Stimulated activated CD8-positive, alpha-beta memory T cell treated with anti-CD3 and anti-CD28 coated beads, Interleukin-15, amount 100 ng/mL, for 4 hours (primary cell): ENCODE measurements around the gene TMOD4.

Experiments
- DNase-seq, 2 donors: peaks; one replicate each; pipeline ENCODE4 v3.0.0-alpha.2; 2020; ENCODE audit warnings: low read depth in 2 of 2

TMOD4 gene

DNA sequence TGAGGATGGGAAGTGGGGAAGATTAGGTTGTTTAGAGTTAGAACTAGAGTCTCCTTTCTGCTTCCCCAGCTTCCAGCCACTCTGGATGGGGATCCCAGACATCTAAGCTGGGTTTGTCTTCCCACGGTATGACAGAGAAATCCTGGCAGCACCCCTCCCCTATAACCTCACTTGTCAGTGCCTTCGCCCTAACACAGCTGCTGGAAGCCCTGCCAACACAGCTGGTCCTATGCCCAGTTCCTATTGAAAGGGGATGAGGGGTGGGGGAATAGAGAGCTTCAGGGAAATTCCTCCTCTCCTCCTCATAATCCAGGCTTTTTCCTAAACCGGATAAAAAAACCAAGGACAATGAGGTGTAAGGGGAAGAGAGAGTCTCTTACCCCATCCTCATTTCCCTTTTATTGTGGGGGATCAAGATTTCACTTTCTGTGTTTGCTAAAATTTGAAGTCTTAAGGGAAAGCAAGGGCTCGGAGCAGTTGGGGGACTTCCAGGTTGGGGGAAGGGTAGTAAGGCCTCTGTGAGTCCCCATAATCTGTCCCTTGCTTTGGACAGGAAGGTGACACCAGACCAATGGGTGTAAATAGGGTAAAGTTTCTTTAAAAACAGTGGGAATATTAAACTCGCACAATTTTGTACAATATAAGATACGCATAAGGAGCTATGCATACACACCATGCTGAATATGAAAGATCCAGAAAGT is 590 bp downstream of the TMOD4 start:
- no peak for DNase-seq

GRCh38 chr1:151171190-151171589 is 4.6 kb downstream of the TMOD4 start:
- no peak for DNase-seq

- no peak for DNase-seq
Measured at GRCh38 chr1:151167116-151167515, 8.7 kb downstream of the TMOD4 start.

DNA sequence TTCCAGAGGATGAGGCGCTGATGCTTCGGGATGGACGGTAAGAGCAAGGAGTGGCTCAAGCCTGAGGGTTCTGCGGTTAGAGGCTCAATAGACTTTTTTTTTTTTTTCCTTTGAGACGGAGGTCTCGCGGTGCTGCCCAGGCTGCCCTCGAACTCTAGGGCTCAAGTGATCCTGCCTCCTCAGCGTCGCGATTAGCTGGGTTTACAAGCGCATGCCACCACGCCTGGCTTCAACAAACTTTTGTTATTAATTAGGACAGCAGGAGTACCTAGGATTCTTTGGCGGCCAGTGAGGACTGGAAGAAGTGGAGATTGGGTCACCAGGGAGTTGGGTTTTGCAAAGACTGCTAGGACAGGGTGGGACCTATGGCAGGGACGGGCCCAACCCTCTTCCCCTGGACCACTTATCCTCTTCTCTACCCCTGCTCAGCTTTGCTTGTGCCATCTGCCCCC is 9.2 kb downstream of the TMOD4 start:
- no peak for DNase-seq

DNA sequence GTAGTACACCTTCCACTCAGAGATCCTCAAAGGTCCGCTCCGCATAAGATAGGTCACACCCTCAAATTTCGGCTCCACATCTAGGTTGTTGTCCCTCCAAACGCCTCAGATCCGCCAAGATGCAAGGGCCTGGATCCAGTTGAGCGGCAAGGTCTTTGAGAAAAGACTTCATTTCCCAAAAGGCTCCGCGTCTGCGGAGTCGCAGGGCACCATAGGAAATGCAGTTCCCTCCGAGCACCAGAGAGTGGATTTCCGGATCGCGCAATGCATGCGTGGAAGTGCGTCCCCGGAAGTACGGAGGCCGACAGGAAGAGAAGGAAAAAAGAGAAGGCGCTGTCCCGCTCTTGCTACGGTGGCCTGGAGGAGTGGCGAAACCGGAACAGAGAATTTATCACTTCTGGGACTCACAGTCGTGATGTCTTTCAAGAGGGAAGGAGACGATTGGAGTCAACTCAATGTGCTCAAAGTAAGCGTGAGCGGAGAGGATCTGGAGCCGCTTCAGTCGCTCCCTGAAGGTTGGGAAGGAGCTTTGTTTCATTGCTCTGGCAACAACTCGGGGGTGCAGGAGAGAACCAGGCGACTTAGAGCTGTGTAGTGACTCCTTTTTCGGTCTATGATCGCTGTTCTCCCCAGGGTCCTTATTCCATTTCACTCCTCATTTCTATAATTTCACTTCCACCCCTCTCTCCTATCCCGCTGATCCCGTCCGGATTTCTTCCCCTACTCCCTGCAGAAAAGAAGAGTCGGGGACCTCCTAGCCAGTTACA is 9.9 kb downstream of the TMOD4 start, which contains the start of the genes LYSMD1 and SCNM1:
Gene LYSMD1, minus strand, starts transcription at position 165 of the 767 bp plus-strand sequence. CDS start 644 bp downstream, outside the sequence.
Gene SCNM1, plus strand, starts transcription at position 407 of the 767 bp plus-strand sequence. Its CDS starts 9 bp downstream, at position 416.
- DNase-seq = peak; percentile 86 to 93

DNA sequence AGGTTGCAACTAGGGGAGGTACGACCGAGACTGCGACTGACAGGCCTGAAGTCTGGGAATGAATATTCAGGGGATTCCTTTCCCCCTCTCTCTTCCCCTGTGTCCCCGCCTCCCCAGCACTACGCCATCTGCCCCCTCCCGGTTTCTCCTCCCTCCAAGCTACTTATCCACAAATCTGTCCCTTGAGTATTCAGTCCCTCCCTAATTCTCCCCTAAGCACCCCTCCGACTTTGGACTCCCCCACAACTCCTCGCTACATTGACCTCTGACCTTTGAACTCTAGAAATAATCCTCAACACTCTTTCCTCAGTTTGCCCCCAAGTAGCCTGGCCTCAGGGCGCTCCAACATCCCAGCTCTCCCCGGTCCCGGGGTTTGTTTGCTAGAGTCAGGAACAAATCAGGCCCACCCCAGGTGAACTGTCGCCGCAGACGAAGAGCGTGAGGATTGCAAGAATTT is 10.5 kb downstream of the TMOD4 start:
- no peak for DNase-seq

- no peak for DNase-seq
Measured at GRCh38 chr1:151164732-151165280, 11.0 kb downstream of the TMOD4 start.

GRCh38 chr1:151159373-151159772 is 16.4 kb downstream of the TMOD4 start:
- no peak for DNase-seq

- no peak for DNase-seq
Measured at GRCh38 chr1:151158751-151159251, 17.0 kb downstream of the TMOD4 start.

DNA sequence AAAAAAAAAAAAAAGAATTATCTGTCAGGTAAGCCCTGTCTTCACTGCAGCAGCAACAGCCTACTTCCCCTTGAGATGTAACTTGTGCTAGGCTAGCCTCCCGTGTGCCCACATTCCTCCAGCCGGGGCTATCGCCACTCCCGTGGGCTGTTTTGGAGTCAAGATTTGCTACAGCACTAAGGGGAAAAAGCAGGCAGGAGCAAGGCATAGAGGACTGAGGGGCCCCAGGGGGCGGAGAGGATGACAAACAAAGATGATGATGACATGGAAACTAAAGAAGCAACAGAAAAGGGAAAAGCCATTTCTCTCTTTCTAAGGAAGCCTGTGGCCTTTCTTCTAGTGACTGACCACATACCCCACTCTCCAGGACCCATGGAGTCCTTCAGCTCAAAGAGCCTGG is 17.5 kb downstream of the TMOD4 start:
- DNase-seq = no peak

DNA sequence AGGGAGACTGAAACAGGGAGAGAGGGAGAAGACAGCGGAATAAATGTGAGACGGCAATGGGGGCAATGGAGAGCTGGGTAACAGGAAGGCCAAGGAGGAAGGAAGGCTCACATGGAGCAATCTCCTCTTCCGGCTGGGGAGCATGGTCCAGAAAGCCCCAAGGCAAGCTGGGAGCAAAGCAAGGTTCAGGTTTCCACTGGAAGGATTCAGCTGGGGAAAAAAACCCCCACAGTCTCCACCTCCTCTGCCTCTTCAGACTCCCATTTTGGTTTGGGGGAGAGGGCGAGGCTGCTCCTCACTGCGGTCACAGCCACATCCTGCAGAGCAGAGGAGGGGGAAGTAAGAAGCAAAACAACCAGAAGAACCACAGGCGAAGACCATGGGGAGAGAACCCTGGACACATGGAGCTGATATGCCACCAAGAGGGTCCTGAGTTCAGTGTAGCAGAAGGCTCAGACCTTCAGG is 18.7 kb downstream of the TMOD4 start:
- DNase-seq = peak in 1 of 2 donors; percentile 34

DNA sequence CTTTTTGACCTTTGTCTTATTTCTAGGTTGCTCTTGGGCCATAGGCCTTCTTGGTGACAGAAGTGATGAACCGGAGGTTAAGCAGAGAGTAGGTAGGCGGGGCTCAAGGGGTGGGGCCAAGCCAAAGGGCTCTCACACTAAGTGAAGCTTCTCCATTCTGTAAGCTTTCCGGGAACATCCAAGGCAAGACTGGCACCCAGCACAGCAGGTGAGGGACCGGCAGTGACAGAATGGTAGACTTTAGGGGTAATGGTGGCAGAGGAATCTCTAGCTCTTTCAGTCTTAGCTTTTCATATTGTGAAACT is 19.3 kb downstream of the TMOD4 start, which contains the start of gene TNFAIP8L2:
Gene TNFAIP8L2, plus strand, starts transcription at position 135 of the 305 bp plus-strand sequence. CDS start 2,049 bp downstream, outside the sequence.
- peak in 1 of 2 donors; percentile 58 for DNase-seq

DNA sequence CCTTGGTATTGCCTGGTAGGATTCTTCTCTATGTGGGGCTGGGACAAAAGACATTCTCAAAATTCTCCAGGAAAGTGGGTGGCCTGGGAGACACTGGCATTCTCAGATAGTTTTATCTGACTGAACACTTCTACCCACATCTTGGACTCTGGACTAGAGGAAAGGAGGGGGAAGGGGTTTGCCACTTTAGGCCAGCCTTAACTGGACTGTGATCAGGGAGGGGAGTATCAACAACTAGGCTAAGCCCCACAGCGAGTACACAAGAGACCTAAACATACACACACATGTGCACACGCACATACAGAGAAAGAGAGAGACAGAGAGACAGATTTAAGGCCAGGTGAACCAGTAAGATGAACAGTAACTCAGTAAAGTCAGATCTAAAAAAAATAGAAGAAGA is 28.1 kb downstream of the TMOD4 start:
- DNase-seq = no peak

DNA sequence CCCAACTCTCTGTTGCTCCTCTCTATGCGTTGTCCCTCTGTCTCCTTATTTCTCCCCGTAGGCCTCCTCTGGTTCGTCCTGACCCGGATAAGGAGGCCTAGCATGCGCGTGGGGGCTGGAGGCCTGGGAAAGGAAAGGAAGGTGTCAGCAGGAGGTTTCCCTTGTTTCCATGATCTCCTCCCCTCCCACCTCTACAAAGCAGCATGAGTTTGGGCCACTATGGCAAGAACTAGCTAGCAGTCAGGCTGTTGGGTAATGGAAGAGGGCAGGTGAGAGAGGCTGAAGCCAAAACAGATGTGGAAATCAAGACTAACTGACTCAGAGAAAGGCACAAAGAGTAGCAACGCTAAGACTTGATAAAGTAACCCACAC is 28.7 kb downstream of the TMOD4 start:
- DNase-seq = no peak

DNA sequence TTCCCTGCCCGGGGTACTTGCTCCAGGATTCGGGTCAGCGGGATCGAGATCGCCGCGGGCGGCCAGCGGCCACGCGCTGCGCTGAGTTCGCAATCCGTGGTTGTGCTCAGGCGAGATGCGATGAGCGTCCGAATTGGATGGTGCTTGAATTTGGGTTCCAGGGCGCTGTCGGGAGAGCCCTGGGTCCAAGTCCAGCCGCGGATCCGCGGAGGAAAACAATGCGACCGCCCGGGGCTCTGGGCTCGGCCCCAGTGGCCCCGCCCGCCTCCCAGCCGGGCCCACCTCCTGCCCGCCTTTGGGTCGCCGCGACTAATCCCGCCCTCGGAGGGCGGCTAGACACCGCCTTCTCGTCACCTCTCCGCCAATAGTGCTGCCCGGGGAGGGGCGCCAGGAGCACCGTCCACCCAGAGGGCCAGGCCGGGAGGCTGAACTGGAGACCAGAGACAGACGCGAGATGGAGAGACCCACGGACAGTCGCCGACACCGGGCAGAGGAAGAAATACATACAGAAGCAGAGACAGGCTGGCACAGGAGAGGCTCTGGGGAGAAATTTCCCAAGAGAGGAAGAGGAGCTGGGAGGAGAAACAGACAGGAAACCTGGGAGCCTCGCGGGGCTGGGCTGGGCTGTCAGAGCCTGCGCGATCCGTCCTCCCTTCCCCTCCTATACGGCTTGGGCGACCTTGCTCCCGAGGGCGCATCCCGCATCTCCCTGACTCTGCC is 29.2 kb downstream of the TMOD4 start, which contains the start of gene SEMA6C:
Gene SEMA6C, minus strand, starts transcription at position 220 of the 720 bp plus-strand sequence. CDS start 4,010 bp downstream, outside the sequence.
- peak; percentile 77 for DNase-seq

- DNase-seq = no peak
Measured at GRCh38 chr1:151146072-151146411, 29.7 kb downstream of the TMOD4 start.

DNA sequence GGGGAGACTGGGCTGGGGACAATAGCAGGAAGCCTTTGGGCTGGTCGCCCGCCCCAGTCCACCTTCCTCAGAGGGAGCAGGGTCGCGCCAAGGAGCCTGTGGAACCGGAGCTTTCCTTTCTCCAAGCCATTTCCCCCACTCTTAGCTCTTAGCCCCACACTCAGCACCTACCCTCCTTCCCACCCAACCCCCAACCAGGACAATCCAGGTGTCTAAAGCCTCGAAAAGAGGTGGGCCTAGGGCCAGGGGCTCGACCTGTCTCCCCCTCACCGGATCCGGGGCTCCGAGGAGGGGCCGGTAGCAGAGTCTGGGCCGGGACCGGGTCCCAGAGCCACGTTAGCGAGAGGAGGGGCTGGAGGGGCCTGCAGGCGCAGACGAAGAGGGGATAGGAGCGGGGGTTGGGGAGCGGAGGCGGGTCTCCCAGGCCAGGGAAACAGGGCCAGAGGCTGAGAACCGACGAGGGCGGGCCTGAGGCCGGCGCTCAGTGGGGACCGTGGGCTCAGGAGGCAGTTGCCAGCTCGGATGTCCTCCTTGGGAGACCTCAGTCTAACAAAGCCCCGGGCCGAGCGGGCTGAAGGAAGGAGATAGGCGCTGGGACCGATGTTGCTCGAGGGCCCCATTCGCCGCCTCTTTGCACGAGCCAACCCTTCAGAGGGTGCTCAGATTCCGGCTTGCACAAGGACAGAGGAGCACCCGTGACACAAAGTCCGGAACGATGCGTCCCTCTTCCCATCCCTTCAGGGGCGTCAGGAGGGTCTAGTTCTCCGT is 30.3 kb downstream of the TMOD4 start:
- DNase-seq = no peak

DNA sequence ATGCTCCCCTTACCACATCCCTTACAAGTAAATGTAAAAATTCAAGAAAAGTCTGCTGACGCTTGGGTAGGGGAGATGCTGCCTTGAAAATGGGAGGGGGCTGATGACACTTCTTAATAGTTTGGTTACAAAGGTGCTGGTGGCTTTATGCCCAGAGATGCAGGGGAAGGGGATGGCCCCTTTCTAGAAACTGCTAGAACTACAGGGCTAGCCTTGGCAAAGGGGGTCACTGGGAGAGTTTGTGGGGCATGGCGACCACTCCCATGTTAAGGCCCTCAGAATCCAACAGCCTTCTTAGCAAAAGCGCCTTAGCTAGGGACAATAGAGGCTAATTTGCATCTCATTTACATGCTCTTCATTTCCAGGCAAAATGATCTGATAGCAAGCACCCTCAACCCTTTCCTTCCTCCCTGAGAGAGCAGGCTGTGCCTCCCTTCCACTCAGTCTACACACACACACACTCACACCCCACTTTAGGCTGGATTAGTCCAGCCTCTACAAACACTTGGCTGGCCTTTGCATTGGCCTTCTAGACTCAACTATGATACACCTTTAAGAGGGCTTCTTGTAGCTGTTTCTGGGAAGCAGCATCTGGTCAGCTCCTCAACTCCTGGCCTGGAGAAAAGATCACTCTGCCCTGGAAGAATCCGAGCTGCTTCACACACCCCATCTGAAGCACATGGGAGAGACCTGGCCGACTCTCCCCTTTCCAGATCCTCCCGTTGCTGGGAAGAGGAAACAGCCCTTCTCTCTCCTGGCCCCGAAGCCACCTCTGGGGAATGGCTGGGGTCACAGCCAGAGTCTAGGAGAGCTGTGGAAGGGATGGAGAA is 31.1 kb downstream of the TMOD4 start:
- no peak for DNase-seq

DNA sequence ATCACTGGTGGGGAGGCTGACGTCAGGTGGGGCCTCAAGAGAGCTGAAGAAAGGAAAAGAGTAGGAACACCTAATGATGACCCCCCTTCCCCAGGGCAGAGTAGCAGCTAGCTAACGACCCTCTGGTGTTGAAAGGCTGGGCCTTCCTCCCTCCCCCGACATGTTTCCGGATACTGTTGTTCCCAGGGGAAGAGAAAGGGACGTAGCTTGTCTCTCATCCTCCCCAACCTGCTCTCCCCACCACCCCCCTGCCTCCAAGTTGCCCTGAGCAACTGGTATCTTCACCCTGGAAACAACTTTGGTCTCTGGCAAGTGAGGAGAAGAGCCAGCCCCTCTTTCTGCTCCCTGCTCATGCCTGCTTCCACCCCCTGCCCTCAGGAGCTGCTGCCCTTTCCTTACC is 31.8 kb downstream of the TMOD4 start:
- DNase-seq = no peak

- DNase-seq = no peak
Measured at GRCh38 chr1:151143057-151143435, 32.7 kb downstream of the TMOD4 start.
